Natural killer cell treated with Interleukin-12 subunit alpha and Interleukin-12 subunit beta and Interleukin-15 and Interleukin-18, amount 100 ng/mL, for 72 hours (primary cell): Measurements from ENCODE around the gene MIPEP. TPM values are rescaled to one million over a fixed set of nuclear protein-coding genes. Genes with fewer than 3 reads are reported as not detected.

ENCODE experiments used
- total RNA-seq, 2 donors: library from RNA; stranded (reverse); gene quantifications; one replicate each; pipeline ENCODE4 v1.2.3, GENCODE V29; 2022

MIPEP gene
- total RNA-seq, 2 donors from 2014 or later = 12.1 to 14.5 TPM

Other genes starting within 250 kb of the MIPEP start
- gene C1QTNF9B, start 8.1 kb upstream of the MIPEP start, total RNA-seq = not detected